SU-DHL-6 (cell line): ENCODE data around the gene AOC3.

Experiments used
- CTCF ChIP-seq: fragments of 200-600 bp; sonication (generic); IDR thresholded peaks from one replicate; pipeline ENCODE4 v1.5.1; 2017; ENCODE audit warnings: antibody characterized with exemption, mild to moderate bottlenecking, low read length, moderate library complexity; ENCODE audit not compliant: insufficient read depth, poor library complexity, severe bottlenecking
- EZH2phosphoT487 ChIP-seq: fragments of 200-600 bp; sonication (generic), shearing (Covaris generic); conservative IDR thresholded peaks from 2 replicates; pipeline ENCODE4 v1.6.1; 2018; ENCODE audit warnings: mild to moderate bottlenecking, antibody characterized with exemption, low read length, moderate library complexity, mixed read lengths

GRCh38 chr17:42849451-42850181, 1.4 kb upstream of the AOC3 start:
- TF ChIP-seq EZH2phosphoT487 (no peak), CTCF (no peak)
